ENCODE results near the gene ATL3.
A peak's percentile ranks its signal among the peaks of the same experiment; 100 is the strongest.

The ATL3 gene

GRCh38 chr11:63671322-63672155 is at the start of gene ATL3:
Gene ATL3 (minus strand): TSS chr11:63671376. CDS start chr11:63671335, 41 bp downstream.
- ChIA-PET CTCF (interaction anchor here (0.7 to 3.6 kb wide), 16 partner anchors 10 to 148 kb away, joined by 3 to 19 read pairs (median 4); partner anchors contain the start of gene RTN3), POLR2A (interaction anchor here (1.1 kb wide), 1 partner anchor 10 kb away, joined by 5 read pairs; the partner anchor contains the start of gene RTN3)
- peak; percentile 17 for TF ChIP-seq CTCF (IDR thresholded peaks at IDR 0.05; ENCODE audit: control extremely low read depth, extremely low read depth, low read depth, missing control alignments)
- DNase-seq (ENCODE audit: extremely low spot score), result peak; percentile 96

- CTCF ChIA-PET, result interaction anchor here (1.7 kb wide), 1 partner anchor 18 kb away, joined by 3 read pairs; no protein-coding TSS in a partner anchor
- POLR2A ChIA-PET, result no interaction called here
- DNase-seq (ENCODE audit: extremely low spot score), result no peak
- no peak for TF ChIP-seq CTCF (IDR thresholded peaks at IDR 0.05; ENCODE audit: control extremely low read depth, extremely low read depth, low read depth, missing control alignments)
Observed at GRCh38 chr11:63720611-63721010, 49.4 kb upstream of the ATL3 start.

- ChIA-PET CTCF (interaction anchor here (0.8 to 1.7 kb wide), 2 partner anchors 18 to 19 kb away, joined by 3 read pairs; no protein-coding TSS in a partner anchor), POLR2A (no interaction called here)
- DNase-seq (ENCODE audit: extremely low spot score), result no peak
- TF ChIP-seq CTCF (IDR thresholded peaks at IDR 0.05; ENCODE audit: control extremely low read depth, extremely low read depth, low read depth, missing control alignments), result no peak
Observed at GRCh38 chr11:63719987-63720386, 48.8 kb upstream of the ATL3 start.

- CTCF ChIA-PET, result interaction anchor here (0.8 kb wide), 1 partner anchor 19 kb away, joined by 3 read pairs; no protein-coding TSS in a partner anchor
- DNase-seq (ENCODE audit: extremely low spot score), result no peak
- TF ChIP-seq CTCF (IDR thresholded peaks at IDR 0.05; ENCODE audit: control extremely low read depth, extremely low read depth, low read depth, missing control alignments), result no peak
- POLR2A ChIA-PET, result no interaction called here
Observed at GRCh38 chr11:63719001-63719400, 47.8 kb upstream of the ATL3 start.

GRCh38 chr11:63716046-63716445 is 44.9 kb upstream of the ATL3 start:
- POLR2A ChIA-PET, result no interaction called here
- DNase-seq (ENCODE audit: extremely low spot score), result no peak
- TF ChIP-seq CTCF (IDR thresholded peaks at IDR 0.05; ENCODE audit: control extremely low read depth, extremely low read depth, low read depth, missing control alignments), result no peak
- CTCF ChIA-PET, result interaction anchor here (0.9 to 1.6 kb wide), 5 partner anchors 10 to 237 kb away, joined by 3 to 5 read pairs (median 4); no protein-coding TSS in a partner anchor

GRCh38 chr11:63713766-63714165 is 42.6 kb upstream of the ATL3 start:
- CTCF ChIA-PET, result interaction anchor here (0.6 to 1.4 kb wide), 3 partner anchors 56 to 234 kb away, joined by 3 read pairs; no protein-coding TSS in a partner anchor
- no peak for DNase-seq (ENCODE audit: extremely low spot score)
- POLR2A ChIA-PET, result no interaction called here
- TF ChIP-seq CTCF (IDR thresholded peaks at IDR 0.05; ENCODE audit: control extremely low read depth, extremely low read depth, low read depth, missing control alignments), result no peak
